Kidney (tissue), 14 donors: ENCODE measurements around the gene CEBPA. TPM values are rescaled to one million over a fixed set of nuclear protein-coding genes. Genes with fewer than 3 reads are reported as not detected.

Experiments used
- DNase-seq, 5 donors: peaks; one replicate each; pipeline ENCODE4 v3.0.0-alpha.2; 2013 to 2020
- FAIRE-seq: peaks from 2 replicates; lab custom pipeline; 2012; peaks lifted over from hg19 to GRCh38; lab: Jason Lieb, UNC
- H3K27ac ChIP-seq, 2 donors: one replicate each; pipeline ENCODE4 v1.7.0; 2013; ENCODE audit warnings: low read depth in 2 of 2, low read length in 2 of 2, inconsistent platforms in 1 of 2
- H3K27me3 ChIP-seq: one replicate; pipeline ENCODE4 v1.7.1; 2013; ENCODE audit warnings: low read length, inconsistent platforms; ENCODE audit not compliant: control insufficient read depth, insufficient read depth
- H3K36me3 ChIP-seq, 3 donors: one replicate each; pipeline versions ENCODE4 v1.7.0 to v1.7.1; 2013; ENCODE audit warnings: low read length in 3 of 3, control low read depth in 1 of 3, inconsistent platforms in 1 of 3; ENCODE audit not compliant: insufficient read depth in 3 of 3, control insufficient read depth in 2 of 3
- H3K4me1 ChIP-seq, 3 donors: one replicate each; pipeline versions ENCODE4 v1.7.0 to v1.7.1; 2013; ENCODE audit warnings: low read length in 3 of 3, inconsistent platforms in 1 of 3, low read depth in 1 of 3; ENCODE audit not compliant: control insufficient read depth in 2 of 3, insufficient read depth in 2 of 3
- H3K4me3 ChIP-seq, 3 donors: one replicate each; pipeline versions ENCODE4 v1.7.0 to v1.8.1; 2013; ENCODE audit warnings: low read length in 3 of 3, control low read depth in 1 of 3, inconsistent platforms in 1 of 3
- H3K9ac ChIP-seq, 3 donors: one replicate each; pipeline versions ENCODE4 v1.7.0 to v1.7.1; 2013; ENCODE audit warnings: low read length in 3 of 3, control low read depth in 1 of 3, inconsistent platforms in 1 of 3
- H3K9me3 ChIP-seq, 3 donors: one replicate each; pipeline versions ENCODE4 v1.7.0 to v1.7.1; 2013; ENCODE audit warnings: low read length in 3 of 3, control low read depth in 1 of 3, inconsistent platforms in 1 of 3; ENCODE audit not compliant: control insufficient read depth in 2 of 3, insufficient read depth in 1 of 3
- intact Hi-C: fragments of 100-400 bp; cut with DNase I; formaldehyde crosslinking; loops from one replicate; pipeline ENCODE4 v1.11.1; 2022
- polyA plus RNA-seq: library from polyadenylated mRNA; stranded (reverse); fragments of 350-450 nt; fragmentation: Illumina TruSeq; extraction: RNeasy Lipid Tissue Mini Kit (QIAGEN cat#74804); gene quantifications from one replicate; pipeline ENCODE4 v1.2.3, GENCODE V29; 2014; ENCODE audit warnings: low read depth, low replicate concordance; ENCODE audit not compliant: insufficient read depth
- total RNA-seq: library from RNA; stranded (reverse); fragmentation: NEBNext Ultra II Directional; extraction: Animal tissue kit (Norgen Biotek cat#: 25700); gene quantifications from one replicate; pipeline ENCODE4 v1.2.1, GENCODE V29; 2021
- TF ChIP-seq, protein P1 (sequence below): IDR thresholded peaks from 3 replicates; pipeline ENCODE4 v1.5.1; 2012; ENCODE audit warnings: mild to moderate bottlenecking, moderate library complexity, borderline replicate concordance; ENCODE audit not compliant: insufficient read depth; ENCODE audit errors: extremely low read depth
- donor health status: control.
- donor health status: control.
- donor health status: control.
- donor health status: control.
- donor health status: control.
- donor health status: DM: yes; HTN: yes; CAD: no.
- donor health status: Normal renal cell carcinoma (clear cell type).

Gene CEBPA
- total and polyA plus RNA-seq, 2 donors from 2014 or later, result 6.6 to 7.1 TPM

DNA sequence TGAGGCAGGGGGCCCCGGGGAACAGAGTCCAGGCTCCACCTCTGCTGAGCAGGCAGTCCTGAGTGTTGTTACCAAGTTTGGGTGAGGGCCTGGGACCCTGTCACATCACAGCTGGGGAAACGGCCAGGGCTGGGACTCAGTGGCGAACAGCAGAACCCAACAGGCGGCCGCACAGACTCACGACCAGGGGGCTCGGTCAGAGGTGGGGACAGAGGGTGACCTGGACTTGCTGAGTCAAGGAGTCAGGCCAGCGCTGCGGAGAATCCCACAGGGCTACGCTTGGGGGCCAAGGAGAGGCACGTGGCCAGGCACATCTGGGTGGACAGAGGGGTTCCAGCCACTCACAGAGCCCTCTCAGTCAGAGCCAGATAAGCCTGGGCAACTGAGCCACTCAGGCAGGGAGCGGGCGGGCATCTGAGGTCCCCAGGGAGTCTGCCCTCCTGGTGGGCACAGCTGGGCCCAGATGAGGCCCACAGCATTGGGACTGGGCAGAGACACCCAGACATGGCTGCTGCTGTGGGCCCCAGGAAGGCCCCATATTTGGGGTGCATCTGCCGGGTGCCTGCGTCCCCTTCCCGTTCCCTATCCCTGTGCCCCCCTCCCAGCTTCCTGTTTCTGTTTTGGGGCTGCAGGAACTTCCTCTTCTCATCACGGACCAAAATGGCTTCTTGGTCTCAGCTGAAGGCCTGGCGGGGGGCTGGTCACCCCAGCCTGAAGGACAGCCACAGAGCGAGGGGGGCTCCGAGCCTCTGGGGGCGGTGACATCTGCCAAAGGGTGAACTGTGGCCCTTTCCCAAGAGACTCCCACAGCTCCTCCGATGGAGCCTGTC is 34.0 kb downstream of the CEBPA start:
- H3K4me3 ChIP-seq, result no peak overlapping the region
- H3K9me3 ChIP-seq, result no peaks in the 10 kb centered on the region
- no peaks in the 10 kb centered on the region for H3K27me3 ChIP-seq
- H3K36me3 ChIP-seq, result no peaks in the 10 kb centered on the region
- FAIRE-seq, result no peak
- TF ChIP-seq, protein P1, sequence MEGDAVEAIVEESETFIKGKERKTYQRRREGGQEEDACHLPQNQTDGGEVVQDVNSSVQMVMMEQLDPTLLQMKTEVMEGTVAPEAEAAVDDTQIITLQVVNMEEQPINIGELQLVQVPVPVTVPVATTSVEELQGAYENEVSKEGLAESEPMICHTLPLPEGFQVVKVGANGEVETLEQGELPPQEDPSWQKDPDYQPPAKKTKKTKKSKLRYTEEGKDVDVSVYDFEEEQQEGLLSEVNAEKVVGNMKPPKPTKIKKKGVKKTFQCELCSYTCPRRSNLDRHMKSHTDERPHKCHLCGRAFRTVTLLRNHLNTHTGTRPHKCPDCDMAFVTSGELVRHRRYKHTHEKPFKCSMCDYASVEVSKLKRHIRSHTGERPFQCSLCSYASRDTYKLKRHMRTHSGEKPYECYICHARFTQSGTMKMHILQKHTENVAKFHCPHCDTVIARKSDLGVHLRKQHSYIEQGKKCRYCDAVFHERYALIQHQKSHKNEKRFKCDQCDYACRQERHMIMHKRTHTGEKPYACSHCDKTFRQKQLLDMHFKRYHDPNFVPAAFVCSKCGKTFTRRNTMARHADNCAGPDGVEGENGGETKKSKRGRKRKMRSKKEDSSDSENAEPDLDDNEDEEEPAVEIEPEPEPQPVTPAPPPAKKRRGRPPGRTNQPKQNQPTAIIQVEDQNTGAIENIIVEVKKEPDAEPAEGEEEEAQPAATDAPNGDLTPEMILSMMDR, result no peak
- peak in 1 of 5 donors; percentile 73 for DNase-seq
- H3K4me1 ChIP-seq, result no peaks in the 10 kb centered on the region
- H3K9ac ChIP-seq, result no peak overlapping the region
- intact Hi-C loops, result no loop called here
- H3K27ac ChIP-seq, result no peak overlapping the region

DNA sequence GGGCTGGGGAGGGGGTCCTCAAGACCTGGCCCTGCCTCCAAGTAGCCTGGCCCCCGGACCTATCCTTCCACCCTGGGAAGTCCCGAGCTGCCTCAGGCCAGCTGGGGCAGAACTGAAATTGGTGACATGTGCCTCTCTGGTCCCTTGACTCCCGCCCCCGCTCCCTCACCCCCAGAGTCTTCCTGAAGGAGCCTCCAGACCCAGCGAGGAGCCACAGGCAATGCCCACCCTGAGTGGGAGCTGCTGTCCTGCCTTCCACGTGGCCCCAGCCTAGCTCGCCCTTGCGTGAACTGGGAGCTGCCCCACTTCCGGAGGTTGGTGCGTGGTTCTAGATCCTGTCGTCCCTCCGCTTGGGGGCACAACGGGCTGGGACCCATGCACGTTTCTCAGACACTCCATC is 34.6 kb downstream of the CEBPA start:
- Histone ChIP-seq H3K9me3 (no peaks in the 10 kb centered on the region), H3K9ac (no peak overlapping the region), H3K27me3 (no peaks in the 10 kb centered on the region), H3K4me3 (no peak overlapping the region), H3K4me1 (no peaks in the 10 kb centered on the region), H3K36me3 (no peaks in the 10 kb centered on the region), H3K27ac (no peak overlapping the region)
- DNase-seq, result peak in 1 of 5 donors; percentile 78
- TF ChIP-seq, protein P1, result no peak
- intact Hi-C loops, result no loop called here
- no peak for FAIRE-seq

DNA sequence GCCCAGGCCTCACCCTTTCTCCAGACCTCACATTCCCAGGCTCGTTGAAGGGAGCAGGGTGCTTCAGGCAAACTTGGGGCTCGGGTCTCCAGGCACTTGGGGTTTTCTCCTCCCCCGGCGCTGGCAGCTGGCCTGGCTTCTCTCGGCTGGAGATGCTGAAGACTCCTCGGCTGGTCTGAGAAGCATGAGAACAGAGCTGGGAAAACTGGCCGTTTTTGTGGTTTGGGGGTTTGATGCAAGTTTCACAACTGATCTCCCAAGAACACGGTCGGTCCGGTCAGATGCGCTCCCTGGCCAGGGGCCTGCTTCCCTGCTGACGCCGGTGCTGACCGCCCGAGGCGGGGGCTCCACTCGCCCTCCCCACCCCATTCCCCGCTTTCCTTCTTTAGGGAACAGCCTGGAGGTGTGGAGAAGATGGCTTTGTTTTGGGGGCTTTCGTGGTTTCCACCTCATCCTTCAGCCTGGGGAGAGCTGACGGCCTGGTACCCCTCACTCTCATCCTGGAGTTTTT is 35.3 kb downstream of the CEBPA start:
- H3K27me3 ChIP-seq, result no peaks in the 10 kb centered on the region
- H3K27ac ChIP-seq, result no peak overlapping the region
- DNase-seq (peak in 1 of 5 donors; percentile 63), FAIRE-seq (no peak)
- TF ChIP-seq, protein P1, result no peak
- intact Hi-C loops, result no loop called here
- no peaks in the 10 kb centered on the region for H3K9me3 ChIP-seq
- no peak overlapping the region for H3K9ac ChIP-seq
- no peak overlapping the region for H3K4me3 ChIP-seq
- H3K4me1 ChIP-seq, result no peaks in the 10 kb centered on the region
- no peaks in the 10 kb centered on the region for H3K36me3 ChIP-seq
